Liver (tissue), 9 donors: Measurements from ENCODE around the gene RXRB. TPM values are rescaled to one million over a fixed set of nuclear protein-coding genes. Genes with fewer than 3 reads are reported as not detected.

ENCODE experiments used
- DNase-seq: peaks from one replicate; pipeline ENCODE4 v3.0.0-alpha.2; 2017; ENCODE audit warnings: low spot score
- H3K27ac ChIP-seq, 2 donors: one replicate each; pipeline ENCODE4 v1.7.0; 2013; ENCODE audit warnings: inconsistent platforms in 2 of 2, low read length in 2 of 2, control low read depth in 1 of 2, low read depth in 1 of 2, mild to moderate bottlenecking in 1 of 2
- H3K27me3 ChIP-seq, 4 donors: one replicate each; pipeline versions ENCODE4 v1.6.1 to v1.7.0; 2013; ENCODE audit warnings: low read length in 3 of 4, inconsistent platforms in 1 of 4, mild to moderate bottlenecking in 1 of 4, moderate library complexity in 1 of 4; ENCODE audit not compliant: control insufficient read depth in 4 of 4, insufficient read depth in 4 of 4
- H3K36me3 ChIP-seq, 4 donors: one replicate each; pipeline versions ENCODE4 v1.6.1 to v1.7.0; 2013; ENCODE audit warnings: low read length in 3 of 4, mild to moderate bottlenecking in 3 of 4, low read depth in 1 of 4, moderate library complexity in 1 of 4; ENCODE audit not compliant: control insufficient read depth in 4 of 4, insufficient read depth in 3 of 4
- H3K4me1 ChIP-seq, 4 donors: one replicate each; pipeline versions ENCODE4 v1.6.1 to v1.7.0; 2013; ENCODE audit warnings: low read length in 3 of 4, mild to moderate bottlenecking in 3 of 4, moderate library complexity in 1 of 4; ENCODE audit not compliant: control insufficient read depth in 4 of 4, insufficient read depth in 4 of 4
- H3K4me3 ChIP-seq, 3 donors: one replicate each; pipeline versions ENCODE4 v1.6.1 to v1.7.0; 2013; ENCODE audit warnings: low read length in 3 of 3, control low read depth in 1 of 3, low read depth in 1 of 3, mild to moderate bottlenecking in 1 of 3
- H3K9ac ChIP-seq, 2 donors: one replicate each; pipeline ENCODE4 v1.7.0; 2013; ENCODE audit warnings: low read length in 2 of 2, mild to moderate bottlenecking in 2 of 2, moderate library complexity in 2 of 2, control low read depth in 1 of 2, low read depth in 1 of 2
- H3K9me3 ChIP-seq, 4 donors: one replicate each; pipeline versions ENCODE4 v1.6.1 to v1.7.0; 2013; ENCODE audit warnings: low read length in 3 of 4; ENCODE audit not compliant: control insufficient read depth in 4 of 4
- EGR1 ChIP-seq, 2 donors: IDR thresholded peaks; 2 replicates each; pipeline ENCODE4 v1.6.1; 2016 to 2018; ENCODE audit warnings: antibody characterized with exemption in 2 of 2, low read depth in 2 of 2
- FOXA1 ChIP-seq: IDR thresholded peaks from 2 replicates; pipeline ENCODE4 v1.6.1; 2016; ENCODE audit warnings: antibody characterized with exemption
- FOXA2 ChIP-seq: IDR thresholded peaks from 2 replicates; pipeline ENCODE4 v1.6.1; 2016; ENCODE audit warnings: antibody characterized with exemption
- GABPA ChIP-seq, 2 donors: IDR thresholded peaks in 1 of 2; conservative IDR thresholded peaks in 1 of 2; 2 replicates each; pipeline ENCODE4 v1.6.1; 2016; ENCODE audit warnings: antibody characterized with exemption in 2 of 2, mild to moderate bottlenecking in 1 of 2, moderate library complexity in 1 of 2
- HNF4A ChIP-seq, 2 donors: conservative IDR thresholded peaks; 2 replicates each; pipeline ENCODE4 v1.6.1; 2016; ENCODE audit warnings: antibody characterized with exemption in 2 of 2, mild to moderate bottlenecking in 2 of 2
- HNF4G ChIP-seq: IDR thresholded peaks from 2 replicates; pipeline ENCODE4 v1.6.1; 2016; ENCODE audit warnings: antibody characterized with exemption
- NR2F2 ChIP-seq: IDR thresholded peaks from 2 replicates; pipeline ENCODE4 v1.6.1; 2016; ENCODE audit warnings: antibody characterized with exemption
- RAD21 ChIP-seq, 2 donors: IDR thresholded peaks; 2 replicates each; pipeline ENCODE4 v1.6.1; 2016; ENCODE audit warnings: antibody characterized with exemption in 2 of 2, mild to moderate bottlenecking in 2 of 2
- REST ChIP-seq: IDR thresholded peaks from 2 replicates; pipeline ENCODE4 v1.6.1; 2016; ENCODE audit warnings: antibody characterized with exemption, mild to moderate bottlenecking
- RXRA ChIP-seq, 2 donors: IDR thresholded peaks; 2 replicates each; pipeline ENCODE4 v1.6.1; 2017 to 2018; ENCODE audit warnings: antibody characterized with exemption in 2 of 2, mild to moderate bottlenecking in 1 of 2
- SP1 ChIP-seq: IDR thresholded peaks from 2 replicates; pipeline ENCODE4 v1.6.1; 2018; ENCODE audit warnings: antibody characterized with exemption, mild to moderate bottlenecking
- TAF1 ChIP-seq: conservative IDR thresholded peaks from 2 replicates; pipeline ENCODE4 v1.6.1; 2016; ENCODE audit warnings: antibody characterized with exemption, mild to moderate bottlenecking
- YY1 ChIP-seq: IDR thresholded peaks from 2 replicates; pipeline ENCODE4 v1.6.1; 2016; ENCODE audit warnings: antibody characterized with exemption, mild to moderate bottlenecking
- WGBS: extraction: QIAGEN DNeasy Blood & Tissue Kit; methylation state at CpG from one replicate; pipeline ENCODE4 v1.1.7; 2013; 5-methylcytosine and 5-hydroxymethylcytosine counted together
- polyA plus RNA-seq, 2 donors: library from polyadenylated mRNA; stranded (reverse) in 1 of 2; unstranded in 1 of 2; fragments of 200-250 nt in 1 of 2; fragments of >200 nt in 1 of 2; fragmentation: Nextera tagmentation in 1 of 2; extraction: Ambion mirVana in 1 of 2; gene quantifications; one replicate each; pipeline versions ENCODE4 v1.2.1 to v1.2.3, GENCODE V29; 2013 to 2015
- total RNA-seq, 2 donors: library from RNA; depleted of rRNA; stranded (reverse); fragments of >200 nt; gene quantifications; one replicate each; pipeline ENCODE4 v1.2.3, GENCODE V29; 2014
- TF ChIP-seq, protein P1 (sequence below): IDR thresholded peaks from 2 replicates; pipeline ENCODE4 v1.6.1; 2016; ENCODE audit warnings: antibody characterized with exemption
- TF ChIP-seq, protein P2 (sequence below): IDR thresholded peaks from 2 replicates; pipeline ENCODE4 v1.6.1; 2016; ENCODE audit warnings: antibody characterized with exemption
- TF ChIP-seq, protein P3 (sequence below): IDR thresholded peaks from 2 replicates; pipeline ENCODE4 v1.6.1; 2016; ENCODE audit warnings: antibody characterized with exemption
- TF ChIP-seq, protein P4 (sequence below): fragments of 150-350 bp; IDR thresholded peaks from 2 replicates; pipeline ENCODE4 v1.5.1; 2017; ENCODE audit warnings: improper control_type of control experiment, low read depth, low read length; ENCODE audit not compliant: missing input control
- donor health status: healthy.
- donor health status: healthy.
- donor health status: healthy.
- donor health status: healthy.
- donor health status: healthy.

The RXRB gene
- total and polyA plus RNA-seq, 4 donors: 7.7 to 19.4 (median 11.7) TPM

GRCh38 chr6:33211136-33211535 is 10.7 kb upstream of the RXRB start:
- H3K27ac ChIP-seq: no peak overlapping the region
- TF ChIP-seq FOXA2: no peak
- TF ChIP-seq, protein P1, sequence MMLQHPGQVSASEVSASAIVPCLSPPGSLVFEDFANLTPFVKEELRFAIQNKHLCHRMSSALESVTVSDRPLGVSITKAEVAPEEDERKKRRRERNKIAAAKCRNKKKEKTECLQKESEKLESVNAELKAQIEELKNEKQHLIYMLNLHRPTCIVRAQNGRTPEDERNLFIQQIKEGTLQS: no peak
- no peak for TF ChIP-seq RXRA (IDR thresholded peaks at IDR 0.05)
- TF ChIP-seq HNF4G: no peak
- TF ChIP-seq, protein P2, sequence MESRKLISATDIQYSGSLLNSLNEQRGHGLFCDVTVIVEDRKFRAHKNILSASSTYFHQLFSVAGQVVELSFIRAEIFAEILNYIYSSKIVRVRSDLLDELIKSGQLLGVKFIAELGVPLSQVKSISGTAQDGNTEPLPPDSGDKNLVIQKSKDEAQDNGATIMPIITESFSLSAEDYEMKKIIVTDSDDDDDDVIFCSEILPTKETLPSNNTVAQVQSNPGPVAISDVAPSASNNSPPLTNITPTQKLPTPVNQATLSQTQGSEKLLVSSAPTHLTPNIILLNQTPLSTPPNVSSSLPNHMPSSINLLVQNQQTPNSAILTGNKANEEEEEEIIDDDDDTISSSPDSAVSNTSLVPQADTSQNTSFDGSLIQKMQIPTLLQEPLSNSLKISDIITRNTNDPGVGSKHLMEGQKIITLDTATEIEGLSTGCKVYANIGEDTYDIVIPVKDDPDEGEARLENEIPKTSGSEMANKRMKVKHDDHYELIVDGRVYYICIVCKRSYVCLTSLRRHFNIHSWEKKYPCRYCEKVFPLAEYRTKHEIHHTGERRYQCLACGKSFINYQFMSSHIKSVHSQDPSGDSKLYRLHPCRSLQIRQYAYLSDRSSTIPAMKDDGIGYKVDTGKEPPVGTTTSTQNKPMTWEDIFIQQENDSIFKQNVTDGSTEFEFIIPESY: no peak
- TF ChIP-seq NR2F2: no peak
- TF ChIP-seq, protein P3, sequence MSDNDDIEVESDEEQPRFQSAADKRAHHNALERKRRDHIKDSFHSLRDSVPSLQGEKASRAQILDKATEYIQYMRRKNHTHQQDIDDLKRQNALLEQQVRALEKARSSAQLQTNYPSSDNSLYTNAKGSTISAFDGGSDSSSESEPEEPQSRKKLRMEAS: no peak
- TF ChIP-seq REST: no peak
- TF ChIP-seq GABPA (IDR thresholded peaks at IDR 0.05 in 1 of 2, conservative IDR thresholded peaks at IDR 0.05 in 1 of 2): no peak
- TF ChIP-seq HNF4A (conservative IDR thresholded peaks at IDR 0.05): no peak
- no peak for TF ChIP-seq SP1
- no peak for TF ChIP-seq TAF1
- TF ChIP-seq YY1: no peak
- TF ChIP-seq, protein P4, sequence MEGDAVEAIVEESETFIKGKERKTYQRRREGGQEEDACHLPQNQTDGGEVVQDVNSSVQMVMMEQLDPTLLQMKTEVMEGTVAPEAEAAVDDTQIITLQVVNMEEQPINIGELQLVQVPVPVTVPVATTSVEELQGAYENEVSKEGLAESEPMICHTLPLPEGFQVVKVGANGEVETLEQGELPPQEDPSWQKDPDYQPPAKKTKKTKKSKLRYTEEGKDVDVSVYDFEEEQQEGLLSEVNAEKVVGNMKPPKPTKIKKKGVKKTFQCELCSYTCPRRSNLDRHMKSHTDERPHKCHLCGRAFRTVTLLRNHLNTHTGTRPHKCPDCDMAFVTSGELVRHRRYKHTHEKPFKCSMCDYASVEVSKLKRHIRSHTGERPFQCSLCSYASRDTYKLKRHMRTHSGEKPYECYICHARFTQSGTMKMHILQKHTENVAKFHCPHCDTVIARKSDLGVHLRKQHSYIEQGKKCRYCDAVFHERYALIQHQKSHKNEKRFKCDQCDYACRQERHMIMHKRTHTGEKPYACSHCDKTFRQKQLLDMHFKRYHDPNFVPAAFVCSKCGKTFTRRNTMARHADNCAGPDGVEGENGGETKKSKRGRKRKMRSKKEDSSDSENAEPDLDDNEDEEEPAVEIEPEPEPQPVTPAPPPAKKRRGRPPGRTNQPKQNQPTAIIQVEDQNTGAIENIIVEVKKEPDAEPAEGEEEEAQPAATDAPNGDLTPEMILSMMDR: no peak
- no peak for TF ChIP-seq RAD21 (IDR thresholded peaks at IDR 0.05)
- TF ChIP-seq EGR1 (IDR thresholded peaks at IDR 0.05; ENCODE audit: low read depth in 2 of 2): no peak
- peaks cover 3 to 27% (median 16%) of the 10 kb centered on the region in 4 donors for H3K4me1 ChIP-seq
- WGBS: 90% methylated on average over 17 of the region's 17 CpGs
- no peak for DNase-seq
- H3K9me3 ChIP-seq: no peaks in the 10 kb centered on the region
- H3K36me3 ChIP-seq: peaks cover 0 to 17% (median 7%) of the 10 kb centered on the region in 4 donors
- H3K9ac ChIP-seq: no peak overlapping the region
- H3K27me3 ChIP-seq: no peaks in the 10 kb centered on the region
- H3K4me3 ChIP-seq: no peak overlapping the region

GRCh38 chr6:33209856-33210255 is 9.4 kb upstream of the RXRB start:
- H3K9me3 ChIP-seq: no peaks in the 10 kb centered on the region
- TF ChIP-seq, protein P3: no peak
- TF ChIP-seq, protein P1: no peak
- TF ChIP-seq FOXA2 (no peak), SP1 (no peak), FOXA1 (no peak), RAD21 (IDR thresholded peaks at IDR 0.05) (no peak), RXRA (IDR thresholded peaks at IDR 0.05) (no peak), NR2F2 (no peak), HNF4A (conservative IDR thresholded peaks at IDR 0.05) (no peak), YY1 (no peak), HNF4G (no peak)
- TF ChIP-seq, protein P4: no peak
- H3K36me3 ChIP-seq: peaks cover 0 to 17% (median 7%) of the 10 kb centered on the region in 4 donors
- H3K4me3 ChIP-seq: no peak overlapping the region
- no peaks in the 10 kb centered on the region for H3K27me3 ChIP-seq
- peaks cover 3 to 38% (median 23%) of the 10 kb centered on the region in 4 donors for H3K4me1 ChIP-seq
- 96% methylated on average over 10 of the region's 10 CpGs for WGBS
- H3K9ac ChIP-seq: no peak overlapping the region
- no peak overlapping the region for H3K27ac ChIP-seq
- no peak for DNase-seq
